ENCODE data around the gene RGSL1.
A peak's percentile ranks its signal among the peaks of the same experiment; 100 is the strongest.

RGSL1 gene

GRCh38 chr1:182586380-182586779 lies 136.4 kb downstream of the RGSL1 start:
- Histone ChIP-seq H3K27me3 (ENCODE audit: control insufficient read depth, insufficient read depth, low read length, poor library complexity, severe bottlenecking) (no peaks in the 10 kb centered on the region), H3K4me3 (ENCODE audit: insufficient read depth, low read depth, low read length) (no peak overlapping the region), H3K9me3 (ENCODE audit: control insufficient read depth, low read length) (no peaks in the 10 kb centered on the region), H3K27ac (ENCODE audit: insufficient read depth, low read depth, low read length, poor library complexity, severe bottlenecking) (no peak overlapping the region), H3K4me1 (ENCODE audit: control insufficient read depth, insufficient read depth, low read length) (peaks cover 8% of the 10 kb centered on the region), H3K36me3 (ENCODE audit: control insufficient read depth, insufficient read depth, low read length) (no peaks in the 10 kb centered on the region)
- 93 to 95% methylated on average over 11 of the region's 11 CpGs for WGBS, 2 experiments

- WGBS, 2 experiments, result no CpG with 5 or more reads among the region's 1 CpG
- Histone ChIP-seq H3K27me3 (ENCODE audit: control insufficient read depth, insufficient read depth, low read length, poor library complexity, severe bottlenecking) (no peaks in the 10 kb centered on the region), H3K36me3 (ENCODE audit: control insufficient read depth, insufficient read depth, low read length) (no peaks in the 10 kb centered on the region), H3K9me3 (ENCODE audit: control insufficient read depth, low read length) (no peaks in the 10 kb centered on the region), H3K4me3 (ENCODE audit: insufficient read depth, low read depth, low read length) (no peak overlapping the region), H3K4me1 (ENCODE audit: control insufficient read depth, insufficient read depth, low read length) (peaks cover 8% of the 10 kb centered on the region), H3K27ac (ENCODE audit: insufficient read depth, low read depth, low read length, poor library complexity, severe bottlenecking) (no peak overlapping the region)
These were observed 137.1 kb downstream of the RGSL1 start for GRCh38 chr1:182587093-182587492.

DNA sequence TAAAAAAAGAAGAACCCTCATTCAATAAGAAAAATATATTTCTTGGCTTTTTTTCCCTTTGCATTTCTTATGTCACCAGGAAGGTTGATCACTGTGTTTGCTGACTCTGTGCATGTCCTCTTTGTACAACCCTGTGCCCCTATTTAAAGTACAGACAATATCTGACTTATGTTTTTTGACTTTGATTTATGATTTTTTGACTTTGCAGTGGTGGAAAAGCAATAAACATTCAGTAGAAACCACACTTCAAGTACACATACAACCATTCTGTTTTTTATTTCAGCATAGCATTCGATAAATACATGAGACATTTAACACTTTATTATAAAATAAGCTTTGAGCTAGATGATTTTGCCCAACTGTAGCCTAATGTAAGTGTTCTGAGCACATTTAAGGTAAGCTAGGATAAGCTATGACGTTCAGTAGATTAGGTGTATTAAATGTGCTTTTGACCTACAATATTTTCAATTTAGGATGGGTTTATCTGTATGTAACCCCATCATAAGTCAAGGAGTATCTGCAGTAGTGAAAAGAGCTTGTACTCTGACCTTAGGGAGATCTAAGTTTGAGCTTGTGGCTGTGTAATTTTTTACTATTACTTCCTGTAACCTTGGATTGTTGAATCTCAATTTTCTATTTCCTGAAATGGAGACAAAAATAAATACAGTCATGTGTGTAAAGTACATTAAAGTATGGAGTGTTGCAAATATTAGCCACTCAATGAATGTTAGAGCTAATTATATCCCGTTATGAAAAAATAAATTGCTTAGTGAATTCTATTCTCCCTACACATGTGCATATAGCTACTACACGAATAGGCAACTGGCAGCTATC lies 137.9 kb downstream of the RGSL1 start:
- Histone ChIP-seq H3K27me3 (ENCODE audit: control insufficient read depth, insufficient read depth, low read length, poor library complexity, severe bottlenecking) (no peaks in the 10 kb centered on the region), H3K9me3 (ENCODE audit: control insufficient read depth, low read length) (no peaks in the 10 kb centered on the region), H3K4me3 (ENCODE audit: insufficient read depth, low read depth, low read length) (no peak overlapping the region), H3K36me3 (ENCODE audit: control insufficient read depth, insufficient read depth, low read length) (no peaks in the 10 kb centered on the region), H3K4me1 (ENCODE audit: control insufficient read depth, insufficient read depth, low read length) (peaks cover 8% of the 10 kb centered on the region), H3K27ac (ENCODE audit: insufficient read depth, low read depth, low read length, poor library complexity, severe bottlenecking) (no peak overlapping the region)
- 90 to 97% methylated on average over 3 of the region's 4 CpGs for WGBS, 2 experiments

- Histone ChIP-seq H3K27me3 (ENCODE audit: control insufficient read depth, insufficient read depth, low read length, poor library complexity, severe bottlenecking) (no peaks in the 10 kb centered on the region), H3K9me3 (ENCODE audit: control insufficient read depth, low read length) (no peaks in the 10 kb centered on the region), H3K27ac (ENCODE audit: insufficient read depth, low read depth, low read length, poor library complexity, severe bottlenecking) (no peak within 1 kb of the TSS), H3K4me3 (ENCODE audit: insufficient read depth, low read depth, low read length) (peak within 1 kb of the TSS; percentile 38), H3K4me1 (ENCODE audit: control insufficient read depth, insufficient read depth, low read length) (peaks cover 8% of the 10 kb centered on the region), H3K36me3 (ENCODE audit: control insufficient read depth, insufficient read depth, low read length) (no peaks in the 10 kb centered on the region)
- 41 to 43% methylated on average over 20 of the region's 20 CpGs for WGBS, 2 experiments
These were observed 138.8 kb downstream of the RGSL1 start, which contains the start of gene RNASEL for GRCh38 chr1:182588500-182589396. Gene RNASEL (minus strand): TSS chr1:182589256. CDS start chr1:182586806, 2,450 bp downstream.

GRCh38 chr1:182589520-182589919 lies 139.6 kb downstream of the RGSL1 start:
- Histone ChIP-seq H3K27ac (ENCODE audit: insufficient read depth, low read depth, low read length, poor library complexity, severe bottlenecking) (no peak overlapping the region), H3K4me3 (ENCODE audit: insufficient read depth, low read depth, low read length) (no peak overlapping the region), H3K27me3 (ENCODE audit: control insufficient read depth, insufficient read depth, low read length, poor library complexity, severe bottlenecking) (no peaks in the 10 kb centered on the region), H3K9me3 (ENCODE audit: control insufficient read depth, low read length) (no peaks in the 10 kb centered on the region), H3K4me1 (ENCODE audit: control insufficient read depth, insufficient read depth, low read length) (peaks cover 8% of the 10 kb centered on the region), H3K36me3 (ENCODE audit: control insufficient read depth, insufficient read depth, low read length) (no peaks in the 10 kb centered on the region)
- WGBS, 2 experiments, result 83 to 86% methylated on average over 3 of the region's 3 CpGs

DNA sequence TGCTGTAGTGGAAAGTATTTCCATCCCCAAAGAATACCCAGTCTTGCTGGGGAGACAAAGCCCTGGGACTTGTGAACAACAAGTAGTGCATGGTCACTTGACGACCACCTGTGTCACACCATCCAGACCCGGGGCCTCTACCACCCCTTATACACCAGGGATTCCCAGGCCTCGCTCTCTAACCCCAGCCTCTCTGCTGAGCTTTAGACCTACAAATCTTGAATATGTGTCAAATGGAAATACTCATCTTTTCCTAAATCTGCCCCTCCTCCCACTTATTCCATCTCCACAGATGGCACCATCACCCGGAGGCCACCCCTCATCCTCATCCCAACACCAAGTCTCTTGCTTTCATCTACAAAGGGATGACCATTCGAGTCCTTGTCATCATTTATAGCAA lies 140.0 kb downstream of the RGSL1 start:
- H3K36me3 ChIP-seq (ENCODE audit: control insufficient read depth, insufficient read depth, low read length), result no peaks in the 10 kb centered on the region
- no peaks in the 10 kb centered on the region for H3K9me3 ChIP-seq (ENCODE audit: control insufficient read depth, low read length)
- peaks cover 8% of the 10 kb centered on the region for H3K4me1 ChIP-seq (ENCODE audit: control insufficient read depth, insufficient read depth, low read length)
- no peak overlapping the region for H3K4me3 ChIP-seq (ENCODE audit: insufficient read depth, low read depth, low read length)
- H3K27me3 ChIP-seq (ENCODE audit: control insufficient read depth, insufficient read depth, low read length, poor library complexity, severe bottlenecking), result no peaks in the 10 kb centered on the region
- WGBS, 2 experiments, result 91 to 96% methylated on average over 5 of the region's 5 CpGs
- H3K27ac ChIP-seq (ENCODE audit: insufficient read depth, low read depth, low read length, poor library complexity, severe bottlenecking), result no peak overlapping the region

- WGBS, 2 experiments, result 32 to 36% methylated on average over 3 of the region's 4 CpGs
- H3K9me3 ChIP-seq (ENCODE audit: control insufficient read depth, low read length), result no peaks in the 10 kb centered on the region
- H3K4me1 ChIP-seq (ENCODE audit: control insufficient read depth, insufficient read depth, low read length), result no peaks in the 10 kb centered on the region
- no peaks in the 10 kb centered on the region for H3K27me3 ChIP-seq (ENCODE audit: control insufficient read depth, insufficient read depth, low read length, poor library complexity, severe bottlenecking)
- H3K27ac ChIP-seq (ENCODE audit: insufficient read depth, low read depth, low read length, poor library complexity, severe bottlenecking), result no peak overlapping the region
- no peaks in the 10 kb centered on the region for H3K36me3 ChIP-seq (ENCODE audit: control insufficient read depth, insufficient read depth, low read length)
- no peak overlapping the region for H3K4me3 ChIP-seq (ENCODE audit: insufficient read depth, low read depth, low read length)
These were observed 145.8 kb downstream of the RGSL1 start for GRCh38 chr1:182595641-182596240.

GRCh38 chr1:182596934-182597333 lies 147.0 kb downstream of the RGSL1 start:
- no peaks in the 10 kb centered on the region for H3K27me3 ChIP-seq (ENCODE audit: control insufficient read depth, insufficient read depth, low read length, poor library complexity, severe bottlenecking)
- no peaks in the 10 kb centered on the region for H3K36me3 ChIP-seq (ENCODE audit: control insufficient read depth, insufficient read depth, low read length)
- no peak overlapping the region for H3K27ac ChIP-seq (ENCODE audit: insufficient read depth, low read depth, low read length, poor library complexity, severe bottlenecking)
- WGBS, 2 experiments, result 92 to 95% methylated on average over 6 of the region's 6 CpGs
- H3K9me3 ChIP-seq (ENCODE audit: control insufficient read depth, low read length), result no peaks in the 10 kb centered on the region
- H3K4me1 ChIP-seq (ENCODE audit: control insufficient read depth, insufficient read depth, low read length), result no peaks in the 10 kb centered on the region
- no peak overlapping the region for H3K4me3 ChIP-seq (ENCODE audit: insufficient read depth, low read depth, low read length)

- H3K36me3 ChIP-seq (ENCODE audit: control insufficient read depth, insufficient read depth, low read length), result no peaks in the 10 kb centered on the region
- peaks cover 5% of the 10 kb centered on the region for H3K4me1 ChIP-seq (ENCODE audit: control insufficient read depth, insufficient read depth, low read length)
- no peak overlapping the region for H3K4me3 ChIP-seq (ENCODE audit: insufficient read depth, low read depth, low read length)
- 91% methylated on average over 5 of the region's 5 CpGs for WGBS, 2 experiments
- H3K9me3 ChIP-seq (ENCODE audit: control insufficient read depth, low read length), result no peaks in the 10 kb centered on the region
- peaks cover 4% of the 10 kb centered on the region for H3K27me3 ChIP-seq (ENCODE audit: control insufficient read depth, insufficient read depth, low read length, poor library complexity, severe bottlenecking)
- H3K27ac ChIP-seq (ENCODE audit: insufficient read depth, low read depth, low read length, poor library complexity, severe bottlenecking), result no peak overlapping the region
These were observed 148.3 kb downstream of the RGSL1 start for GRCh38 chr1:182598296-182598695.

DNA sequence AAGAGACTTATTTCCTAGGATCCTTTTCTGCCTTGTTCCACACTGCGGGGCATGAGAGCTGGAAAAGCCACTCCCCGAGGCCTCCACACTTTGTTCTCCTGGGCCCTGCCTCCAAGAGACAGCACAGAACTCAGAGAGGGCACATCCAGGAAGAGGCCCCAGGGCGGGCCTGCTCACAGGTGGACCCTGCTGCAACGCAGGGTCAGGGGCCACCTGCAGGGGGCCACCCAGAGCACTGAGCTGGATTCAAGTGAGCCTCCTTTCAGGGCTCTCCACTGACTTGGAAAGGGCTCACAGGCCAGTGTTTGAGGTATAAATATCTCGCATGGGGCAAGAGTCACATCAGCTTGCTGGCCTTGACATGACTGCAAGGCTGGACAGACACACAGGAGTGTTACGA lies 149.4 kb downstream of the RGSL1 start:
- Histone ChIP-seq H3K27me3 (ENCODE audit: control insufficient read depth, insufficient read depth, low read length, poor library complexity, severe bottlenecking) (peaks cover 15% of the 10 kb centered on the region), H3K9me3 (ENCODE audit: control insufficient read depth, low read length) (no peaks in the 10 kb centered on the region), H3K36me3 (ENCODE audit: control insufficient read depth, insufficient read depth, low read length) (no peaks in the 10 kb centered on the region), H3K27ac (ENCODE audit: insufficient read depth, low read depth, low read length, poor library complexity, severe bottlenecking) (no peak overlapping the region), H3K4me3 (ENCODE audit: insufficient read depth, low read depth, low read length) (no peak overlapping the region), H3K4me1 (ENCODE audit: control insufficient read depth, insufficient read depth, low read length) (peaks cover 11% of the 10 kb centered on the region)
- WGBS, 2 experiments, result 80% methylated on average over 6 of the region's 6 CpGs
